Nephron progenitor cell (in vitro differentiated cells): Measurements from ENCODE around the gene ZNF146.
"Not testable (repeated sequence)": the region's sequence is repeated elsewhere in the genome, so short reads cannot be mapped to it uniquely, and the experiment has no call there.

Experiments used
- DNase-seq: peaks from one replicate; pipeline ENCODE4 v3.0.0; 2021
- H3K27ac Mint-ChIP-seq: 2 replicates; pipeline ENCODE4 v1.8.0; 2021; ENCODE audit warnings: mild to moderate bottlenecking, moderate library complexity, mixed read lengths
- H3K27me3 Mint-ChIP-seq: 2 replicates; pipeline ENCODE4 v1.8.0; 2021; ENCODE audit warnings: mild to moderate bottlenecking, low read depth, mixed read lengths; ENCODE audit not compliant: poor library complexity
- H3K36me3 Mint-ChIP-seq: 2 replicates; pipeline ENCODE4 v1.8.0; 2021; ENCODE audit warnings: low read depth, mixed read lengths
- H3K4me1 Mint-ChIP-seq: 2 replicates; pipeline ENCODE4 v1.8.0; 2021; ENCODE audit warnings: mixed read lengths
- H3K4me3 Mint-ChIP-seq: 2 replicates; pipeline ENCODE4 v1.8.0; 2021; ENCODE audit warnings: mild to moderate bottlenecking, moderate library complexity, mixed read lengths
- H3K9me3 Mint-ChIP-seq: 2 replicates; pipeline ENCODE4 v1.8.0; 2021; ENCODE audit warnings: mild to moderate bottlenecking, moderate library complexity, mixed read lengths
- TF ChIP-seq, protein P1 (sequence below): fragments of 200-600 bp; sonication (generic); IDR thresholded peaks from 2 replicates; pipeline ENCODE4 v1.5.0; 2021; ENCODE audit warnings: antibody characterized with exemption

The ZNF146 gene

DNA sequence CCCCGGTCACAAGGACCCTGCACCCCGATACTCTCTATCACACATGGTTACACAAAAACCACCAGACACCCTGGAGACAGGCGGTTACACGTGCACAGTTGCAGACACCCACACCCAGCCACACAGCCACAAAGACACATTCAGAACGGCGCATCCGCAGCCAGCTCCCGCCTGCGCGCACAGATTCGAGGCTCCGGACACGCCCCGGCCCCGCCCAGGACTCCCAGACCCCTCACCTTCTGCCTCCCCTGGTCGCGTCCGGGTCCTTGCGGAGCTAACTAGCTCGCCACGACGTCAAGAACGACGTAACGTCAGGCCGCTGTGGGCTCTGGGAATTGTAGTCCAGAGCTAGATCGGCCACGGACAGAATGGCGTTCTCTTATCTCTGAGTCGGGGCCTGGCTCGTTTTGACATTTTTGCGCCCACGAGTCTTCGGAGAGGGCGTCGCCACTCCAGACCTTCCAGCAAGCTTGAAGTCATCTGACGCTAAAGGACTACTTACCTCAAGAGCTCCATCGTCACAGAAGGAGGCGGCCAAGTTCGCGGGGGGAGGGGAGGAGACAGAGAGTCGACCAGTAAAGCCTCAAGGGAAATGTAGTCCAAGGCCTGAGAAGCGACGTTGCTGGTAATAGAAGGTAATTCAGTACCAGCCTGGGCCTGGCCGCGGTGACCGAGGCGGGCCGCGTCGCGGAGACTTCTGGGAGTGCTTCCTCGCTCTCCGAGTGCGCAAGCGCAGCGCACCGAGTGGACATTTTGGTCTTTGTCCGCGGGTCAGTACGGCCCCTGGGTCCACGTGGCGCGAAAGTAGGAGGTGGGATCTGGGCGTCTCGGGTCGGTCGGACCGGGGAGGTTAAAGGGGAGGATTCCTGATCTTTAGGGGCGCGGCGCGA, at the start of gene ZNF146, which contains the start of gene ZNF565:
ZNF146 (plus strand) TSS at position 721 of the 890 bp plus-strand sequence. CDS start 21,335 bp downstream, outside the sequence.
ZNF565 (minus strand) TSS at position 280 of the 890 bp plus-strand sequence. CDS start 12,680 bp downstream, outside the sequence.
- H3K36me3 Mint-ChIP-seq: peaks cover 47% of the 10 kb centered on the region
- H3K4me1 Mint-ChIP-seq: peaks cover 12% of the 10 kb centered on the region
- TF ChIP-seq, protein P1, sequence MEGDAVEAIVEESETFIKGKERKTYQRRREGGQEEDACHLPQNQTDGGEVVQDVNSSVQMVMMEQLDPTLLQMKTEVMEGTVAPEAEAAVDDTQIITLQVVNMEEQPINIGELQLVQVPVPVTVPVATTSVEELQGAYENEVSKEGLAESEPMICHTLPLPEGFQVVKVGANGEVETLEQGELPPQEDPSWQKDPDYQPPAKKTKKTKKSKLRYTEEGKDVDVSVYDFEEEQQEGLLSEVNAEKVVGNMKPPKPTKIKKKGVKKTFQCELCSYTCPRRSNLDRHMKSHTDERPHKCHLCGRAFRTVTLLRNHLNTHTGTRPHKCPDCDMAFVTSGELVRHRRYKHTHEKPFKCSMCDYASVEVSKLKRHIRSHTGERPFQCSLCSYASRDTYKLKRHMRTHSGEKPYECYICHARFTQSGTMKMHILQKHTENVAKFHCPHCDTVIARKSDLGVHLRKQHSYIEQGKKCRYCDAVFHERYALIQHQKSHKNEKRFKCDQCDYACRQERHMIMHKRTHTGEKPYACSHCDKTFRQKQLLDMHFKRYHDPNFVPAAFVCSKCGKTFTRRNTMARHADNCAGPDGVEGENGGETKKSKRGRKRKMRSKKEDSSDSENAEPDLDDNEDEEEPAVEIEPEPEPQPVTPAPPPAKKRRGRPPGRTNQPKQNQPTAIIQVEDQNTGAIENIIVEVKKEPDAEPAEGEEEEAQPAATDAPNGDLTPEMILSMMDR: no peak
- H3K9me3 Mint-ChIP-seq: peaks cover 36% of the 10 kb centered on the region
- DNase-seq: peak; percentile 96
- no peak within 1 kb of the TSS for H3K4me3 Mint-ChIP-seq
- H3K27me3 Mint-ChIP-seq: peaks cover 4% of the 10 kb centered on the region
- H3K27ac Mint-ChIP-seq: peak within 1 kb of the TSS; percentile 54

DNA sequence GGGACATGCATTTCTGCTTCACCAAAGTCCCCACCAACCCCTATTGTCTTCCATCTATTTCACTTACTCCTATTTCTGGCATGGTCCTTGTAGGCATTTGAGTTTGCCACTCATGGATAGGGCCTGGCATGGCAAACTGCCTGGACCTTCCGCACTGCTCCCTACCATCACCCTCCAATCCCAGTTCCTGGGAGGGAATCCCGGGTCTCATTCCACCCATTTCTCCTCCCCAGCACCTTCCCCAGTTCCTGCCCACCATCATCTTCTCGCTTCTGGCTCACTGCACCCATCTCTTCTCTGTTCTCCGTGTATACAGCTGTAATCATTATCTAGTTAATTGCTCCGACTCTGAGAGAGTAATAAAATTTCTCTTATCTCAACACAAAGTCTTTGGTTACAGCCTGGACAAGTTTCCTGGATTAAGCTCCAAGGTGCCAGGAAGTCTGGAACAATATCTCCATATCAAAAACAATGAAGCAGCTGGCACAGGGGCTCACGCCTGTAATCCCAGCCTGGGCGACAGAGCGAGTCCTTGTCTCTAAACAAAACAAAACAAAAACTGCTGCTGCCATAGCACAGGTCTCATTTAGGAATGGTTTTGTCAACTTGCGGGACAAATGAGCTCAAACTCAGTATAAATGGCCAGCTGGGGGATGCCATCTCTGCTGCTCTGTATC, 45.7 kb upstream of the ZNF146 start:
- Mint-ChIP-seq H3K4me3 (no peak overlapping the region), H3K27ac (peak overlapping the region; percentile 79), H3K36me3 (no peaks in the 10 kb centered on the region), H3K9me3 (no peaks in the 10 kb centered on the region), H3K4me1 (peaks cover 20% of the 10 kb centered on the region), H3K27me3 (no peaks in the 10 kb centered on the region)
- DNase-seq: no peak
- TF ChIP-seq, protein P1: no peak

DNA sequence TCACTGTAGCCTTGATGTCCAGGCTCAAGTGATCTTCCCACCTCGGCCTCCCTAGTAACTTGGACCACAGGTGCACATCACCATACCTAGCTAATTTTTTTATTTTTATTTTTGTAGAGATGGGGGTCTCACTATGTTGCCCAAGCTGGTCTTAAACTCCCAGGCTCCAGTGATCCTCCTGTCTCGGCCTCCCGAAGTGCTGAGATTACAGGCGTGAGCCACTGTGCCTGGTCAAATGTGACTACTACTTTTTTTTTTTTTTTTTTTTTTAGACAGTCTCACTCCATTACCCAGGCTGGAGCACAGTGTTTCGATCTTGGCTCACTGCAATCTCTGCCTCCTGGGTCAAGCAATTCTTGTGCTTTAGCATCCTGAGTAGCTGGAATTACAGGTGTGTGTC, 42.1 kb upstream of the ZNF146 start:
- TF ChIP-seq, protein P1: no peak

DNA sequence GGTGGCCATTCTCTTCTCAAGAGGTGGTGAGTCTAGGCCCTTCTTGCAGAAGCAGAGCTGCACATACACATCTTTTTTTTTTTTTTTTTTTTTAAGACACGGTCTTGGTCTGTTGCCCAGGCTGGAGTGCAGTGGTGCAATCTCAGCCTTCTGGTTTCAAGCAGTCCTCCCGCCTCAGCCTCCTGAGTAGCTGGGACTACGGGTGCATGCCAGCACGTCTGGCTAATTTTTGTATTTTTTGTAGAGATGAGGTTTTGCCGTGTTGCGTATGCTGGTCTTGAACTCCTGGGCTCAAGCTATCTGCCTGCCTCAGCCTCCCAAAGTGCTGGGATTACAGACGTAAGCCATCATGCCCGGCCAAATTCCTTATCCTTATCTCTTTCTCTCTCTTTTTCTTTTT, 41.1 kb upstream of the ZNF146 start:
- not testable (repeated sequence) for H3K27ac Mint-ChIP-seq, H3K36me3 Mint-ChIP-seq, DNase-seq, H3K4me3 Mint-ChIP-seq, H3K9me3 Mint-ChIP-seq, H3K27me3 Mint-ChIP-seq
- H3K4me1 Mint-ChIP-seq: peaks cover 20% of the 10 kb centered on the region

More for the DNA sequence above, 42.1 kb upstream of the ZNF146 start:
- no peaks in the 10 kb centered on the region for H3K27me3 Mint-ChIP-seq
- no peaks in the 10 kb centered on the region for H3K36me3 Mint-ChIP-seq
- no peak overlapping the region for H3K27ac Mint-ChIP-seq
- H3K4me1 Mint-ChIP-seq: peaks cover 20% of the 10 kb centered on the region
- no peak for DNase-seq
- no peak overlapping the region for H3K4me3 Mint-ChIP-seq
- H3K9me3 Mint-ChIP-seq: peaks cover 4% of the 10 kb centered on the region

DNA sequence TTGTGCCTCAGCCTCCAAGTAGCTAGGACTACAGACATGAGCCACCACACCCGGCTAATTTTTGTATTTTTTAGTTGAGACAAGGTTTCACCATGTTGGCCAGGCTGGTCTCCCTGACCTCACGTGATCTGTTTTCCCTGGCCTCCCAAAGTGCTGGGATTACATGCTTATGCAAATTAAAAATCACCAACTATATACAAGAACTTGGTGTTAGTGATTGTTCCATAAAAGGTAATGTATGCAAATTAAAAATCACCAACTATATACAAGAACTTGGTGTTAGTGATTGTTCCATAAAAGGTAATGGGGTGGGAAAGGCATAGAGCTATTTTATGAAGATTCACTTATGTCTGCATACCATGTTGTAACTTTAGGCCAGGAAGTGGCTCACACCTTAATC, 35.8 kb upstream of the ZNF146 start:
- not testable (repeated sequence) for H3K9me3 Mint-ChIP-seq, DNase-seq, H3K27ac Mint-ChIP-seq, H3K4me3 Mint-ChIP-seq, H3K27me3 Mint-ChIP-seq, H3K4me1 Mint-ChIP-seq
- peaks cover 20% of the 10 kb centered on the region for H3K36me3 Mint-ChIP-seq

DNA sequence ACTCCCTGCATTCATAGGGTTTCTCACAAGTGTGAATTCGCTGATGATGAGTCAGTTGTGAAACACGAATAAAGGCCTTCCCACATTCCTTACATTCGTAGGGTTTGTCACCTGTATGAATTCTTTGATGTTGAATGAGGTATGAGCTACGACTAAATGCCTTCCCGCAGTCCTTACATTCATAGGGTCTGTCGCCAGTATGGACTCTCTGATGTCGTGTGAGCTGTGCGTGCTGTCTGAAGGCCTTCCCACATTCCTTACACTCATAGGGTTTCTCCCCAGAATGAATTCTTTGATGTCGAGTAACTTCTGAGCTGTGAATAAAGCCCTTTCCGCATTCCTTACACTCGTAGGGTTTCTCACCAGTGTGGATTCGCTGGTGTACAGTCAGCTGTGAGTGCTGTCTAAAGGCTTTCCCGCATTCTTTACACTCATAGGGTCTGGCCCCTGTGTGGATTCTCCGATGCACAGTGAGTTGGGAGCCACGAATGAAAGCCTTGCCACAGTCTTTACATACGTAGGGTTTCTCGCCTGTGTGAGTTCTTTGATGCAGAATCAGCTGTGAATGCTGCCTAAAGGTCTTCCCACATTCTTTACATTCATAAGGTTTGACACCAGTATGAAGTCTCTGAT, 32.2 kb upstream of the ZNF146 start:
- H3K4me1 Mint-ChIP-seq: no peaks in the 10 kb centered on the region
- DNase-seq: no peak
- TF ChIP-seq, protein P1: no peak
- H3K36me3 Mint-ChIP-seq: peaks cover 25% of the 10 kb centered on the region
- no peak overlapping the region for H3K4me3 Mint-ChIP-seq
- peak overlapping the region; percentile 19 for H3K27ac Mint-ChIP-seq
- H3K27me3 Mint-ChIP-seq: no peaks in the 10 kb centered on the region
- H3K9me3 Mint-ChIP-seq: no peaks in the 10 kb centered on the region
